Esophagus squamous epithelium (tissue), 5 donors: ENCODE measurements around the gene LTB4R2. TPM values are rescaled to one million over a fixed set of nuclear protein-coding genes. Genes with fewer than 3 reads are reported as not detected.

Experiments
- DNase-seq: peaks from one replicate; lab custom pipeline; 2025; lab: John Stamatoyannopoulos, UW
- H3K27ac ChIP-seq, 4 donors: fragments of 200-600 bp; sonication (generic); one replicate each; pipeline ENCODE4 v1.5.1; 2016 to 2019; ENCODE audit warnings: mild to moderate bottlenecking in 1 of 4
- H3K27me3 ChIP-seq, 4 donors: fragments of 200-600 bp; sonication (generic); 1 replicate in 3 of 4; 2 replicates in 1 of 4; pipeline versions ENCODE4 v1.5.1 to v1.6.0; 2017 to 2021; ENCODE audit warnings: antibody characterized with exemption in 1 of 4
- H3K36me3 ChIP-seq, 3 donors: fragments of 200-600 bp; sonication (generic); one replicate each; pipeline ENCODE4 v1.5.1; 2016 to 2019
- H3K4me1 ChIP-seq, 3 donors: fragments of 200-600 bp; sonication (generic); one replicate each; pipeline ENCODE4 v1.5.1; 2017 to 2019
- H3K4me3 ChIP-seq, 4 donors: fragments of 200-600 bp; sonication (generic); 1 replicate in 3 of 4; 2 replicates in 1 of 4; pipeline ENCODE4 v1.5.1; 2016 to 2019; ENCODE audit warnings: mild to moderate bottlenecking in 2 of 4, moderate library complexity in 1 of 4
- H3K9me3 ChIP-seq, 3 donors: fragments of 200-600 bp; sonication (generic); one replicate each; pipeline ENCODE4 v1.5.1; 2016 to 2019
- CTCF ChIP-seq, 6 experiments: fragments of 450-650 bp in 4 of 6; fragments of 200-600 bp in 2 of 6; sonication (generic) in 2 of 6; IDR thresholded peaks; one replicate each; pipeline ENCODE4 v1.5.1; 2016 to 2019; ENCODE audit warnings: antibody characterized with exemption in 6 of 6, mild to moderate bottlenecking in 4 of 6, moderate library complexity in 4 of 6
- POLR2A ChIP-seq, 4 donors: fragments of 450-650 bp; IDR thresholded peaks; one replicate each; pipeline ENCODE4 v1.6.1; 2017; ENCODE audit warnings: antibody characterized with exemption in 4 of 4, mild to moderate bottlenecking in 4 of 4, moderate library complexity in 3 of 4
- WGBS, 2 donors: methylation state at CpG; one replicate each; pipeline ENCODE4 v1.1.5; 2018; 5-methylcytosine and 5-hydroxymethylcytosine counted together
- intact Hi-C: fragments of 100-400 bp; cut with DNase I; formaldehyde crosslinking; loops from one replicate; pipeline ENCODE4 v1.15.0; 2022
- total RNA-seq, 4 donors: library from RNA; depleted of rRNA; stranded (reverse); fragments of >200 nt; gene quantifications; one replicate each; pipeline ENCODE4 v1.1.0, GENCODE V29; 2016
- donor health status: DM: yes; HTN: yes; CAD: no.

The LTB4R2 gene
- total RNA-seq, 4 donors from 2014 or later, result 66.0 to 169 (median 123) TPM

- 55 to 80% methylated on average over 3 to 11 of the region's 11 CpGs for WGBS, 2 donors
- TF ChIP-seq POLR2A (IDR thresholded peaks at IDR 0.05) (no peak), CTCF (IDR thresholded peaks at IDR 0.05) (no peak)
- H3K4me3 ChIP-seq, result no peak overlapping the region
- peaks cover 37 to 50% (median 38%) of the 10 kb centered on the region in 3 donors for H3K4me1 ChIP-seq
- no peak overlapping the region for H3K27ac ChIP-seq
- intact Hi-C loops, result no loop called here
- H3K27me3 ChIP-seq, result no peaks in the 10 kb centered on the region
- no peaks in the 10 kb centered on the region for H3K9me3 ChIP-seq
- peaks cover 7 to 59% (median 39%) of the 10 kb centered on the region in 3 donors for H3K36me3 ChIP-seq
- no peak for DNase-seq
Measured at GRCh38 chr14:24307156-24307574, 2.8 kb upstream of the LTB4R2 start.

- no peak for TF ChIP-seq POLR2A (IDR thresholded peaks at IDR 0.05)
- peak; percentile 80 to 94 (median 85) for TF ChIP-seq CTCF (IDR thresholded peaks at IDR 0.05)
- Histone ChIP-seq H3K4me3 (no peak within 1 kb of the TSS), H3K9me3 (no peaks in the 10 kb centered on the region), H3K27me3 (no peaks in the 10 kb centered on the region), H3K36me3 (peaks cover 1 to 53% (median 34%) of the 10 kb centered on the region in 3 donors), H3K4me1 (peaks cover 43 to 54% (median 44%) of the 10 kb centered on the region in 3 donors), H3K27ac (peak within 1 kb of the TSS; percentile 92 to 97 (median 95))
- intact Hi-C loops, result no loop called here
- WGBS, 2 donors, result 57 to 58% methylated on average over 6 of the region's 6 CpGs
- DNase-seq, result no peak
Measured at GRCh38 chr14:24307575-24308341, 2.2 kb upstream of the LTB4R2 start, which contains the start of gene CIDEB. TSS of gene CIDEB (minus strand) at chr14:24307977. CDS start at chr14:24307858, 119 bp downstream.

- H3K4me3 ChIP-seq, result no peak overlapping the region
- H3K27ac ChIP-seq, result peak overlapping the region; percentile 92 to 97 (median 95)
- TF ChIP-seq POLR2A (IDR thresholded peaks at IDR 0.05) (no peak), CTCF (IDR thresholded peaks at IDR 0.05) (no peak)
- peaks cover 0 to 45% (median 29%) of the 10 kb centered on the region in 3 donors for H3K36me3 ChIP-seq
- H3K9me3 ChIP-seq, result no peaks in the 10 kb centered on the region
- H3K4me1 ChIP-seq, result peaks cover 51 to 62% (median 51%) of the 10 kb centered on the region in 3 donors
- no peak for DNase-seq
- intact Hi-C loops, result no loop called here
- no peaks in the 10 kb centered on the region for H3K27me3 ChIP-seq
- WGBS, 2 donors, result 51 to 67% methylated on average over 5 to 6 of the region's 7 CpGs
Measured at GRCh38 chr14:24308342-24309124, 1.4 kb upstream of the LTB4R2 start.

- Histone ChIP-seq H3K9me3 (no peaks in the 10 kb centered on the region), H3K27ac (peak overlapping the region; percentile 92 to 97 (median 95)), H3K27me3 (no peaks in the 10 kb centered on the region), H3K4me3 (peak overlapping the region; percentile 46 to 84 (median 62)), H3K36me3 (peaks cover 0 to 28% (median 12%) of the 10 kb centered on the region in 3 donors), H3K4me1 (peaks cover 66 to 79% (median 68%) of the 10 kb centered on the region in 3 donors)
- intact Hi-C loops, result no loop called here
- WGBS, 2 donors, result 3 to 30% methylated on average over 2 to 3 of the region's 5 CpGs
- no peak for DNase-seq
- TF ChIP-seq CTCF (IDR thresholded peaks at IDR 0.05) (no peak), POLR2A (IDR thresholded peaks at IDR 0.05) (no peak)
Measured at GRCh38 chr14:24310265-24310645, 315 bp downstream of the LTB4R2 start.
